Measurements from ENCODE around the gene MARCHF2.

MARCHF2 gene

GRCh38 chr19:8460516-8461298 is 47.6 kb downstream of the MARCHF2 start (continued):
- TF ChIP-seq CSDC2 (CRISPR knock-in tag; IDR thresholded peaks at IDR 0.05), result no peak
- no peak for TF ChIP-seq TSHZ2 (CRISPR knock-in tag; IDR thresholded peaks at IDR 0.05)
- no peak for TF ChIP-seq ESRRG (CRISPR knock-in tag; IDR thresholded peaks at IDR 0.05)
- no peak for TF ChIP-seq ARNTL (CRISPR knock-in tag; IDR thresholded peaks at IDR 0.05; ENCODE audit: borderline replicate concordance, low read depth)

GRCh38 chr19:8461376-8461775 is 48.3 kb downstream of the MARCHF2 start:
- no peak for ATAC-seq
- TF ChIP-seq ISL1 (CRISPR knock-in tag; IDR thresholded peaks at IDR 0.05) (no peak), RARB (CRISPR knock-in tag; IDR thresholded peaks at IDR 0.05) (no peak), OSR1 (CRISPR knock-in tag; IDR thresholded peaks at IDR 0.05) (no peak)

GRCh38 chr19:8461891-8462290 is 48.8 kb downstream of the MARCHF2 start:
- TF ChIP-seq ZNF70 (CRISPR knock-in tag; IDR thresholded peaks at IDR 0.05), result no peak
- TF ChIP-seq TCF4 (CRISPR knock-in tag; IDR thresholded peaks at IDR 0.05; ENCODE audit: borderline replicate concordance), result no peak
- no peak for TF ChIP-seq TSHZ2 (CRISPR knock-in tag; IDR thresholded peaks at IDR 0.05)
- no peak for TF ChIP-seq SNAI2 (CRISPR knock-in tag; IDR thresholded peaks at IDR 0.05)
- no peak for TF ChIP-seq ZFP3 (CRISPR knock-in tag; IDR thresholded peaks at IDR 0.05)
- no peak for TF ChIP-seq ARNTL (CRISPR knock-in tag; IDR thresholded peaks at IDR 0.05; ENCODE audit: borderline replicate concordance, low read depth)
- no peak for TF ChIP-seq PPARA (CRISPR knock-in tag; IDR thresholded peaks at IDR 0.05; ENCODE audit: borderline replicate concordance)
- TF ChIP-seq OSR1 (CRISPR knock-in tag; IDR thresholded peaks at IDR 0.05), result no peak
- TF ChIP-seq PATZ1 (CRISPR knock-in tag; IDR thresholded peaks at IDR 0.05; ENCODE audit: borderline replicate concordance), result no peak
- no peak for TF ChIP-seq GLIS3 (CRISPR knock-in tag; IDR thresholded peaks at IDR 0.05)
- TF ChIP-seq RARB (CRISPR knock-in tag; IDR thresholded peaks at IDR 0.05), result no peak
- TF ChIP-seq ISL1 (CRISPR knock-in tag; IDR thresholded peaks at IDR 0.05), result no peak
- no peak for TF ChIP-seq BACH2 (CRISPR knock-in tag; IDR thresholded peaks at IDR 0.05; ENCODE audit: borderline replicate concordance)
- no peak for TF ChIP-seq CSDC2 (CRISPR knock-in tag; IDR thresholded peaks at IDR 0.05)
- TF ChIP-seq ZNF8 (CRISPR knock-in tag; IDR thresholded peaks at IDR 0.05), result no peak
- TF ChIP-seq TOX (CRISPR knock-in tag; IDR thresholded peaks at IDR 0.05; ENCODE audit: borderline replicate concordance), result no peak
- no peak for TF ChIP-seq ZNF565 (CRISPR knock-in tag; conservative IDR thresholded peaks at IDR 0.05; ENCODE audit: low read depth)
- no peak for TF ChIP-seq POU6F1 (CRISPR knock-in tag; IDR thresholded peaks at IDR 0.05; ENCODE audit: borderline replicate concordance, low read depth)
- no peak for TF ChIP-seq CREB5 (CRISPR knock-in tag; IDR thresholded peaks at IDR 0.05; ENCODE audit: low read depth)
- no peak for TF ChIP-seq CSRNP3 (CRISPR knock-in tag; IDR thresholded peaks at IDR 0.05)
- ATAC-seq, result no peak
